Urinary bladder (tissue), 4 donors: ENCODE measurements around the gene FBN1. TPM values are rescaled to one million over a fixed set of nuclear protein-coding genes. Genes with fewer than 3 reads are reported as not detected.

Experiments used
- DNase-seq: peaks from one replicate; pipeline ENCODE4 v3.0.0-alpha.2; 2015; ENCODE audit errors: extremely low spot score
- H3K27ac ChIP-seq: one replicate; pipeline ENCODE4 v1.5.1; 2013; ENCODE audit warnings: low read depth, mild to moderate bottlenecking, moderate library complexity
- H3K36me3 ChIP-seq: one replicate; pipeline ENCODE4 v1.6.1; 2013; ENCODE audit warnings: mild to moderate bottlenecking, moderate library complexity; ENCODE audit not compliant: insufficient read depth
- H3K4me1 ChIP-seq: one replicate; pipeline ENCODE4 v1.6.1; 2013; ENCODE audit warnings: mild to moderate bottlenecking, moderate library complexity; ENCODE audit not compliant: insufficient read depth
- H3K4me3 ChIP-seq: one replicate; pipeline ENCODE4 v1.5.1; 2013; ENCODE audit warnings: low read depth, low read length
- WGBS: extraction: QIAGEN DNeasy Blood & Tissue Kit; methylation state at CpG from one replicate; pipeline ENCODE4 v1.1.7; 2013; 5-methylcytosine and 5-hydroxymethylcytosine counted together
- polyA plus RNA-seq: library from polyadenylated mRNA; stranded (reverse); fragments of 200-250 nt; gene quantifications from one replicate; pipeline ENCODE4 v1.2.3, GENCODE V29; 2013
- total RNA-seq: library from RNA; depleted of rRNA; stranded (reverse); fragments of >200 nt; gene quantifications from one replicate; pipeline ENCODE4 v1.2.3, GENCODE V29; 2014
- donor health status: healthy with polysubstance abuse.
- donor health status: healthy.

The FBN1 gene
- total and polyA plus RNA-seq, 2 donors, result 75.5 to 698 TPM

DNA sequence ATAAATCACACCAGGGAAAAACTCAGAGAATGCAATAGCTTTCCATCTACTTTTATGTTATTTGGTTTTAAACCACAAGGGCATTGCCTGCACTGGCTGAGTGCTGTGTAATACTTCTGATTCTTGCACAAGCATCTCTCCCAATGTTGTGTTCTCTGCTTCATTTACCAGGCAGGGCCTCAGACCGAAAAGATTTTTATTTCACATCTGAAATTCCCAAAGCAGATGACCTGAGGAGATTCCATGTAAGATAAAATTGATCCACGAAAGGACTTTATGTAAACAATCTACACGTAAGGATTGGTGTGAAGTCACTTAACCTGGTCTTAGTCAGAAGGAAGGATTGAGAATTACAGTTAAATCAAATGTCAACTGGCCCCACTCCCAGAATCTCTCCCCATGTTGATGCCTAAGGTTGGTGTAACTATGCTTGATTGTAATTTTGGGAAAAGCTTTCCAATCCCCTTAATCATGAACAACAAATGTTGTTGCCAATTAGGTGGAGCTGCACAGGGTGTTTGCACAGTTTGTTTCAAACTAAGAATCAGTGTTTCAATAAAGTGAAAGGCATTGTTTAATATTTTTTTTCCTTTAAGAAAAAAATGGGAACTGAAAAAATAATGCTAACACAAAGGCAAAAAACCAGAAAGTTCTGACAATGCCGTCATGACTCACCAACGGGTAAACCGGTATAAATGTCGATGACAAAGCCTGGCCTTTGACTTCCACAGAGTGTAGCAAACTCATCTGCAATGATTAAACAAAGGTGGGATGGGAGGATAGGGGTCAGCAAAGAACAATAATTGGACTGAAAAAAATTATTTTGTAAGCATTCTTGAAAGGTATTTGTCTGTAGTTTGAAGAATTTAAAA, 185.7 kb downstream of the FBN1 start:
- WGBS, result 57% methylated on average over 7 of the region's 7 CpGs
- Histone ChIP-seq H3K27ac (no peak overlapping the region), H3K4me1 (no peaks in the 10 kb centered on the region), H3K4me3 (no peak overlapping the region), H3K36me3 (no peaks in the 10 kb centered on the region)
- no peak for DNase-seq

DNA sequence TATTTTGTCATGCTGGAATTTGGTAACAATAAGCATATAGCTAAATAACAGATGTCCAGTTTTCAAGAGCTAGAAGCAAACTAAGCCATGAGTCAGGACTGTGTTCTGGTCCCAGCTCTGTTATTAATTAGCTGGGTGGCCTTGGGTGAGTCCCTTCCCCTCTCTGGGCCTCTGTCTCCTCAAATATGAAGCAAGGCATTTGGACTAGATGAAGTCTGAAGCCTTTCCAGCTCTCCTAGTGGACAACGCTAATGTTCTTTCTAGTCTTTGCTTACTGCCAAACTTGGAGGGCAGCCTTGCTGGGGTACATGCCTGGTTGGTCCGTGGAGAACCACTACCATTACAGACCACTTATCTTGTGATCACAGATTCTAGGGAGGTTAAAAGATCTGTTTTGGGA, 186.6 kb downstream of the FBN1 start:
- Histone ChIP-seq H3K36me3 (no peaks in the 10 kb centered on the region), H3K4me1 (no peaks in the 10 kb centered on the region), H3K27ac (no peak overlapping the region), H3K4me3 (no peak overlapping the region)
- WGBS, result 56% methylated on average over 2 of the region's 2 CpGs
- no peak for DNase-seq

DNA sequence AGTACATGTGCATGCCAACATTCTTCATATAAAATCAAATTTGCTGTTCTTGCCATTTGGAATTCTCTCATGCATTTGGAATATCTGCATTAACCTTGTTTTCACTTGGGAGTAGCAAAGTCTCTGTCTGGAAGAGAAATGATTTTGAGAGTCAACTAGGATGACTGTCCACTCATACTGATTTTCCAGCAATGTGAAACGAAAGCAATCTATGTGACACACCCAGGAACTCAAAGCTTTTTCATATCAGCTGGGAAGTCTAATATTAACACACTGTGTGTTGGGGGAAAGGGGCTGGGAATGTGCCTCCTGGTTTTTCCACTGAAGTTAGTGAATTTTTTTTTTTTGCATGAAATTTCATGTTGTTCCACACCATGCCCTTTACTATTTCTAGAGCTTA, 189.4 kb downstream of the FBN1 start:
- no peaks in the 10 kb centered on the region for H3K36me3 ChIP-seq
- H3K4me1 ChIP-seq, result no peaks in the 10 kb centered on the region
- no peak overlapping the region for H3K4me3 ChIP-seq
- no peak for DNase-seq
- no peak overlapping the region for H3K27ac ChIP-seq
- 49% methylated on average over 1 of the region's 1 CpG for WGBS

DNA sequence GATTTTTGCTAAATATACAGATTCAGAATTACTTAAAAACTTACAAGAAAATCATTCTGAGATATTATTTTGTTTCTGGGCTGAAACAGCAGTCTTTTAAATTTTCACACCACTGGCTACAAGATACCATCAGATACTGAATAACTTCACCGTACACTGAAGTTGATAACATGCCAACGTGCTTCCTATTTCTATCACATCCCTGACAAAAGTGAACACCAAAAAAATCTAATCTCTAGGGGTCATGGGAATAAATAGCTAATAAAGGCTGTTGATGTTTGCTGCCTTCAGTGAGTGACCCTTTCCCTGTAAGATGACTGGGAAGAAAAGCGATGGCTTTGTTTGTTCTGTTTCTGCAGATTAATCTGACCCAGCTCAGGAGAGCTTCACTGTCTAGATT, 193.8 kb downstream of the FBN1 start:
- DNase-seq, result no peak
- whole genome bisulfite sequencing, result 64% methylated on average over 3 of the region's 3 CpGs
- no peaks in the 10 kb centered on the region for H3K36me3 ChIP-seq
- H3K4me1 ChIP-seq, result no peaks in the 10 kb centered on the region
- H3K27ac ChIP-seq, result no peak overlapping the region
- no peak overlapping the region for H3K4me3 ChIP-seq

DNA sequence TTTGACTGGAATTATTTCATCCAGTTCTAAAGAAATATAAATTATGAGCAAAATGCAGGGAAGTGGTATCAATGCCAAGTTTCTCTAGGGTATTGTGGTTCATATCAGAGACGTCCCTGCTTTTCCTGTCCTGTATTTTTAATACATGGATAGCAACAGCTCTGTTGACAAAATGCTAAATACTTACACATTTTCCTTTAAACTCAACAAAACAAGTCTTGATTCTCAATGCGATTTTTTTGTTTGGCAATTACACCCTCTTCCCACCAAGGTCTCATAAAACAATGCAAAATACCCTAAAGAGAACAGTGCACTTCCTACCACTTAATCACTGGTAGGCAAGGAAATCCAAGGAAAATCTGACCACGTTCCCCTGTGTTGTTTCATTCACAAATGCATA, 194.3 kb downstream of the FBN1 start:
- Histone ChIP-seq H3K4me1 (no peaks in the 10 kb centered on the region), H3K36me3 (no peaks in the 10 kb centered on the region), H3K4me3 (no peak overlapping the region), H3K27ac (no peak overlapping the region)
- WGBS, result 63% methylated on average over 3 of the region's 3 CpGs
- no peak for DNase-seq

DNA sequence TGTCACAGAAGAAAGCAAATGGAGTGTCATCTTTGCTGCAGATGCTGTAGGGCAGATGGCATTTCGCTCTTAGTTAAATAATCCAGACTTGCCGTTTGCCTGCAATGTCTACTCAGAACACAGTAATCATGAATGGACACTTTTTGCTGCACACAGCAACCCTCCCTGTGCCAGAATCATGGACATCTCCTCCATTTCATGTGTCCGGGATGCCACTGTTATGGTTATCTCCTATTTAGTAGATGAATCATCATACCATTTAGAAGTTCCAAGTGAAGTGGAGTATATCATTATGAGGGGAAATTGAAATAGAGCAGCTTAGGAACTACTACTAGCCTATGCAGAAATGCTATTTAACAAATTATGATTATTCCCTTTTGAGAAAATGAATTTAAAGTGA, 195.8 kb downstream of the FBN1 start:
- no peaks in the 10 kb centered on the region for H3K36me3 ChIP-seq
- no peaks in the 10 kb centered on the region for H3K4me1 ChIP-seq
- WGBS, result 87% methylated on average over 3 of the region's 3 CpGs
- H3K4me3 ChIP-seq, result no peak overlapping the region
- no peak overlapping the region for H3K27ac ChIP-seq
- no peak for DNase-seq

DNA sequence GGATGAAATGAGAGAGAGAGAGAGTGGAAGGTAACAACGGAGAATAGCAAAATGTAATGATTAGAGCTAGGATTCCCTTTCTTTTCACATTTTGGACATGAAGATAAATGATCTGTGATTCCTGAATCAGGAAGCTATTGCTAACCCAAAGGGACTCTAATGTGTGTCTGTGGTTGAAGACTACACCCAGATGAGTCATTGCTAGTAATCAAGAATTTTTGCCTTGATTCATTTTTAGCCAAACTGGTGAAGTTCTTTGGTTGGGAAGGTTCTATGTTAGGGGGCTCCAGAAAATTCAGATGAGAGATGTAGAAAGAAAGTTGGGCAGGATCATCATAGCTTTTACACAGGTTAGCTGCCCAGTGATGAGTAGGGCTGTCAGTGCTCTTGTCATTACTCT, 197.9 kb downstream of the FBN1 start:
- Histone ChIP-seq H3K36me3 (no peaks in the 10 kb centered on the region), H3K27ac (no peak overlapping the region), H3K4me3 (no peak overlapping the region), H3K4me1 (no peaks in the 10 kb centered on the region)
- 90% methylated on average over 1 of the region's 1 CpG for WGBS
- no peak for DNase-seq

DNA sequence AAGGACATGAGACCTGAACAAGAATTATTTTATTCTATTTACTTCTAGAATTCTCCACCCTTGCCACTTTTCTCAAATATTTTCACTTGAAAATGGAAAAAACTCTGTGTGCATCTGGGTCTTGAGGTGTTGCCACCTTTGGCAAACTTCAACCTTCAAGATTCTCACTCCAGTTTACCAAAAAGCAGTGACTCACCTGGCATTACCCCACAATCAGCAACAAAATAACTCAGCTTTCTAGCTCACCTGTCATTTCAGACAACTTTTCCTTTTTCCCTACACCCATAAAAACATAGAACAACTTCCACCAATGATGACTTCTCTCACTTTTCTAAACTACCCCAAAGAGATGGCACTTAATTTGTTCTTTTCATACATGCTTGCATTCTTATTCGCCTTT, 198.5 kb downstream of the FBN1 start:
- Histone ChIP-seq H3K36me3 (no peaks in the 10 kb centered on the region), H3K27ac (no peak overlapping the region), H3K4me1 (no peaks in the 10 kb centered on the region), H3K4me3 (no peak overlapping the region)
- no peak for DNase-seq
- 99% methylated on average over 1 of the region's 1 CpG for WGBS

DNA sequence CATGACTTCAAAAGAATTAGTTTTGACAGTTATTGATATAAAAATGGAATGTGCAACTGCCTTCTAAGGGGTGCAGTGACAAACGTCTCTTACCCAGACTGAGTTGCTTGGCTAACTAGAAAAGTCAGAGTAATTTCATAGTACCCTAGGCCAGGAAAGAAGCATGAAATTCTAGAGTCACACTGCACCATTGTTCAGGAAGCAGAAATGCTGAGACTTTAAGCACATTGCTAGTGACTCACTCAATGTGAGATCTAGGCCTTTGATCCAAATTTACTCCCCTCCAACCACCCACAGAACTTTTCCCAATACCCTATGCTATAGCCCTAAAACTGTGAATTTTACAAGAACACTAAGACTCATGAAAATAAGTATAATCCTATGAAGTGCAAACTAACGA, 203.5 kb downstream of the FBN1 start:
- peaks cover 1% of the 10 kb centered on the region for H3K36me3 ChIP-seq

DNA sequence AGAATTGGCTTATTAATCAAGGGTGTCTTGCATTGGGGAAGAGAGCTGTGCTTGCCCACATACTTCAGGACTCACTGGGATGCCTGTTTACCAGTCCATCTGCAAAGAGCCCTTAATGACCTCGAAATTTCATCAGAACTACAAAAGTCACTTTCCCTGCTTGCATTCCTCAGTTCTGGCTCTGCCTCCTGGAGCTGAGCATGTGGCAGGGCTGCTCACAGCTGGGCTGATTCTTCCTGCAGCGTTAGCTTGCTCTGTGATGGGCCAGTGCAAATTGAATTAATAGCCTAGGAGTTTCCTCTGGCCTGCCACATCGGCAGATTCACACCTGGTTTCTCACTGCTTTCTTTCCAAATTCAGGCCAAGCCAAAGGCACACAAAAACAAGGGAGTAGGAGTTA, 205.4 kb downstream of the FBN1 start:
- 21% methylated on average over 3 of the region's 3 CpGs for WGBS
- Histone ChIP-seq H3K4me3 (no peak overlapping the region), H3K36me3 (peaks cover 1% of the 10 kb centered on the region), H3K27ac (no peak overlapping the region), H3K4me1 (no peaks in the 10 kb centered on the region)
- no peak for DNase-seq

More for the DNA sequence above, 203.5 kb downstream of the FBN1 start:
- H3K27ac ChIP-seq, result no peak overlapping the region
- WGBS, result 86% methylated on average over 2 of the region's 2 CpGs
- H3K4me1 ChIP-seq, result no peaks in the 10 kb centered on the region
- no peak for DNase-seq
- H3K4me3 ChIP-seq, result no peak overlapping the region

DNA sequence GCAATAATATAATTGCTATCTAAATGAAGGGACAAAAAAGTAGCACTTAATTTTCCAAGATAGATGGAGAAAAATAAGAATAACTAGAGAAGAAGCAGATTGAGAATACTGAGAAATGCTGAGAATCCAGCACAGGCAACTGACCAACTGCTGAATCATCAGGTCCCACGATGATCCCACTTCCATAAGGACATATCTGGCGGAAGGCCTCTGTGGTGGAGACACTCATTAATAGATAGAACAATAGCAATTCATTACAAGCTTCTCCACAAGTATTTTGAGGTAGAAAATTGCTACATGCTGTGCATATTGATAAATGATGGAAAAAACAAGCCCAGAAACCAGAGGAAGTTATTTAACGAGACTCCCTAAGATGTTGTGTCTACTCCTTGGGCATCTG, 208.3 kb downstream of the FBN1 start:
- no peak for DNase-seq
- H3K4me1 ChIP-seq, result no peaks in the 10 kb centered on the region
- 78% methylated on average over 3 of the region's 3 CpGs for WGBS
- H3K36me3 ChIP-seq, result peaks cover 3% of the 10 kb centered on the region
- H3K4me3 ChIP-seq, result no peak overlapping the region
- H3K27ac ChIP-seq, result no peak overlapping the region

DNA sequence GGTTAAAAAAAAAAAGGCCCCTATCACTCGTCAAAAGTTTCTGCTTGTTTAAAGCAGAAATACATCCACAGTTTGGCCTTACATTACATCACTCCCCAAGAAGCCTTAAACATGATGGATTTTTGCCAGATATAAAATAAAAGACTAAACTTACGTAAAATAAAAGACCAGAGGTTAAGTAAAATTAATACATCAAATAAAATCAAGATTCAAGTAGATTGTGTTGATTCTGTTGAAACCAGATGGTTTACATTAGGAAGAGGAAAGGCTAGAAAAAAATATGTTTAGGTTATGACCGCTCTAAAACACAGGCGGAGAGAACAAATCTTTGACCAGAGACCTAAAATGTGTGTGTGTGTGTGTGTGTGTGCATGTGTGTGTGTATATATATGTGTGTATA, 210.2 kb downstream of the FBN1 start:
- H3K4me3 ChIP-seq, result no peak overlapping the region
- no peak overlapping the region for H3K27ac ChIP-seq
- no peak for DNase-seq
- WGBS, result 66% methylated on average over 4 of the region's 4 CpGs
- H3K36me3 ChIP-seq, result peaks cover 2% of the 10 kb centered on the region
- no peaks in the 10 kb centered on the region for H3K4me1 ChIP-seq

DNA sequence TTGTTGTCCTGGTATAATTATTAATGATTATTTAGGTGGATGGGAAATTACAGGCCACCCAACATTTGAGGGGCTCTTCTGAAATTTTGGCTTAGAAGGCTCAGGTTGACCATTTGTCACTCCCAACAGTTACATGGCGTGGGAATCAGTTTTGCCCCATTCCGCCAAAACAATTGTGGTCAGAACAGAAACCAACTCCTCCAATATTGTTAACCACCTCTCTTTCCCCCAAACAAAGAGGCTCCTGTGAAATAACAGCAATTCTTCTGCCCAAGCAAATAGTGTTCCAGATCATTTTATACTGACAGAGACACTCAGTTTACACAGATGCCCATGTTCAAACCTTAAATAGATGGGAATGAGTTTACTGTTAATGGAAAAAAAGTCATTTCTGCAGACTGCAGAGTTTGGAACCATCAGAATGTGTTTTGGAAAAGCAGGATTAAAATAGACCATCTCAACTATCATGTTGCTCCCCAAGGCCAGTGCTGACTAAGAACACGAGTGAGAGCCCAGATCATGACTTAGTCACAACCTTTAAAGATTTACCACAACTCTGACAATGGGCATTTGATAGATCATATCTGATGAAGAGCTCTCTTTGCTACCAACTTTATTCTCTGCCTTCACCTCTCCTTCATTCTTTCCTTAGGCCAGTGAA, 212.2 kb downstream of the FBN1 start:
- DNase-seq, result no peak
- H3K4me1 ChIP-seq, result no peaks in the 10 kb centered on the region
- no peak overlapping the region for H3K4me3 ChIP-seq
- H3K36me3 ChIP-seq, result peaks cover 4% of the 10 kb centered on the region
- 83% methylated on average over 3 of the region's 3 CpGs for WGBS
- H3K27ac ChIP-seq, result no peak overlapping the region

DNA sequence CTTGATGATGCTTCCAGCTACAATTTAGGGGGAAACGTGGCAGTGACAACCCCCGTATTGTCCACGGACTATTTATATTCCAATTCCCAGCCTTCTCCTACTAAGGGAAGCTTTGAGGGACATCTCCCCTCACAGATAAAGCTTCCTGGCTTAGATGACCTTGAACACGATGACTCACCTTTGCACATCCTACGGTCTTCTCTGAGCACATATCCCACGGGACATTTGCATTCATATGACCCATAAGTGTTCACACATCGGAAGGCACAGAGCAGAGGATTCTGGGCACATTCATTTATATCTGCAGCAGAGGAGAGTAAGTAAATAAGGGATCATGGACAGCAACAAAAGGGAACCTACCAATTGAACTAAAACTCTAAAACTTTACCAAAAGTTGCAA, 212.8 kb downstream of the FBN1 start:
- Histone ChIP-seq H3K27ac (no peak overlapping the region), H3K4me1 (no peaks in the 10 kb centered on the region), H3K36me3 (peaks cover 4% of the 10 kb centered on the region), H3K4me3 (no peak overlapping the region)
- no peak for DNase-seq
- 89% methylated on average over 7 of the region's 7 CpGs for WGBS
